Omental fat pad (tissue), 4 donors: ENCODE results near the gene KRT85. TPM values are rescaled to one million over a fixed set of nuclear protein-coding genes. Genes with fewer than 3 reads are reported as not detected.

Experiments used
- ATAC-seq: fragments of 150-250 bp; one replicate; pipeline ENCODE4 v1.9.1; 2016; ENCODE audit warnings: mild to moderate bottlenecking, moderate library complexity; ENCODE audit not compliant: low FRiP score
- DNase-seq: peaks from one replicate; pipeline ENCODE4 v3.0.0-alpha.2; 2019; ENCODE audit warnings: low spot score
- total RNA-seq, 4 donors: library from RNA; depleted of rRNA; stranded (reverse); fragments of >200 nt; gene quantifications; one replicate each; pipeline ENCODE4 v1.1.0, GENCODE V29; 2016
- TF ChIP-seq, protein P1 (sequence below), 3 donors: fragments of 450-650 bp; IDR thresholded peaks; one replicate each; pipeline ENCODE4 v1.5.1; 2016 to 2017; ENCODE audit warnings: antibody characterized with exemption in 3 of 3, mild to moderate bottlenecking in 3 of 3, moderate library complexity in 2 of 3

Gene KRT85
- total RNA-seq, 4 donors from 2014 or later, result not detected

DNA sequence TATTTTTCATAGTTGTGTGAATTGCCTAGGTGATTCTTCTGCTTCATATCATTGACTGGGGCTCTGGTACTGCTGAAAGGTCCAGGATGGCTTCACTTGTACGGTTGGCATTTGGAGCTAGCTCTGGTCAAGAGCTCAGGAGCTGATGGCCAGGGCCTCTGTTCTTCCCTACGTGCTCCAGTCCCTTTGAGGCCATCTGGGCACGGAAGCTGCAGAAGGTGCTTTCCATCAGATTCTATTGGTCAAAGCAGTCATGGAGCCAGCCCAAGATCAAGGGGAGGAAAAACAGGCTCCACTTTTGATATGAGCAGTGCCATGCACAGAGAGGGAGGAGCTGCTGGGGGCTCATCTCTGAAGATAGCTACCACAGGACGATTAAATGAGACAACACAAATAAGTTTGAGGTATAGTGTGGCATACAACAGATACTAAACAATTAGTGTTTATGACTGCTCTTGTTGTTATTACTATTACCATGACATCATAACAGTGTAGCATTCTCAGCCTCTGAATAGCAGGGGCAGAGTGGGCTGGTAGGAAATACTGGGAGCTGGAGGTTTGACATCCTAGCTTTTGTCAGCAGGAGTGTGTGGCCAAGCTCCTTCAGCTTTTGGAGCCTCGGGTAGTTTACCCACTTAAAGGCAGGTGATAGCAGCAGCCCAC is 56.5 kb downstream of the KRT85 start:
- no peak for ATAC-seq

More for the DNA sequence above, 56.5 kb downstream of the KRT85 start:
- DNase-seq, result no peak
- TF ChIP-seq, protein P1, sequence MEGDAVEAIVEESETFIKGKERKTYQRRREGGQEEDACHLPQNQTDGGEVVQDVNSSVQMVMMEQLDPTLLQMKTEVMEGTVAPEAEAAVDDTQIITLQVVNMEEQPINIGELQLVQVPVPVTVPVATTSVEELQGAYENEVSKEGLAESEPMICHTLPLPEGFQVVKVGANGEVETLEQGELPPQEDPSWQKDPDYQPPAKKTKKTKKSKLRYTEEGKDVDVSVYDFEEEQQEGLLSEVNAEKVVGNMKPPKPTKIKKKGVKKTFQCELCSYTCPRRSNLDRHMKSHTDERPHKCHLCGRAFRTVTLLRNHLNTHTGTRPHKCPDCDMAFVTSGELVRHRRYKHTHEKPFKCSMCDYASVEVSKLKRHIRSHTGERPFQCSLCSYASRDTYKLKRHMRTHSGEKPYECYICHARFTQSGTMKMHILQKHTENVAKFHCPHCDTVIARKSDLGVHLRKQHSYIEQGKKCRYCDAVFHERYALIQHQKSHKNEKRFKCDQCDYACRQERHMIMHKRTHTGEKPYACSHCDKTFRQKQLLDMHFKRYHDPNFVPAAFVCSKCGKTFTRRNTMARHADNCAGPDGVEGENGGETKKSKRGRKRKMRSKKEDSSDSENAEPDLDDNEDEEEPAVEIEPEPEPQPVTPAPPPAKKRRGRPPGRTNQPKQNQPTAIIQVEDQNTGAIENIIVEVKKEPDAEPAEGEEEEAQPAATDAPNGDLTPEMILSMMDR (IDR thresholded peaks at IDR 0.05), result no peak

Other genes starting within 250 kb of the KRT85 start
- 1 to 10 TPM in 1 of 4 donors, under 1 TPM in 2, not detected in 1; 0.37 to 5.5 (median 0.75) TPM for gene KRT80, start 175.5 kb downstream of the KRT85 start, total RNA-seq
- 100 to 1,000 TPM in 3 of 4 donors, 1 to 10 TPM in 1; 2.5 to 248 (median 111) TPM for gene KRT7, start 134.2 kb downstream of the KRT85 start, total RNA-seq
- gene KRT86, start 92.8 kb downstream of the KRT85 start, total RNA-seq, result under 1 TPM in 1 of 4 donors, not detected in 3; 0.37 TPM
- not detected for gene KRT81, start 75.9 kb downstream of the KRT85 start, total RNA-seq
- not detected for gene KRT83, start 46.1 kb downstream of the KRT85 start, total RNA-seq
- gene KRT84, start 18.2 kb upstream of the KRT85 start, total RNA-seq, result not detected
- gene KRT82, start 38.9 kb upstream of the KRT85 start, total RNA-seq, result not detected
- gene KRT75, start 66.9 kb upstream of the KRT85 start, total RNA-seq, result not detected
- under 1 TPM in 2 of 4 donors, not detected in 2; 0.24 to 0.46 TPM for gene KRT6B, start 84.7 kb upstream of the KRT85 start, total RNA-seq
- not detected for gene KRT6C, start 106.3 kb upstream of the KRT85 start, total RNA-seq
- 10 to 100 TPM in 2 of 4 donors, 1 to 10 TPM in 2; 3.3 to 40.7 (median 8.4) TPM for gene KRT6A, start 125.8 kb upstream of the KRT85 start, total RNA-seq
- 10 to 100 TPM in 3 of 4 donors, 1 to 10 TPM in 1; 3.6 to 59.0 (median 14.4) TPM for gene KRT5, start 152.9 kb upstream of the KRT85 start, total RNA-seq
- not detected for gene KRT71, start 185.7 kb upstream of the KRT85 start, total RNA-seq
- not detected for gene KRT74, start 206.4 kb upstream of the KRT85 start, total RNA-seq
- under 1 TPM in 1 of 4 donors, not detected in 3; 0.31 TPM for gene KRT72, start 234.0 kb upstream of the KRT85 start, total RNA-seq